Nephron (organoid): ENCODE data around the gene MLNR.
A peak's percentile ranks its signal among the peaks of the same experiment; 100 is the strongest.

Source experiments
- H3K27ac Mint-ChIP-seq, 3 experiments: 2 replicates each; pipeline ENCODE4 v1.8.0; 2020; ENCODE audit warnings: mixed read lengths in 3 of 3, mild to moderate bottlenecking in 2 of 3, moderate library complexity in 1 of 3
- H3K27me3 Mint-ChIP-seq: 2 replicates; pipeline ENCODE4 v1.8.0; 2021; ENCODE audit warnings: low read depth, mild to moderate bottlenecking, moderate library complexity, mixed read lengths
- H3K36me3 Mint-ChIP-seq: 2 replicates; pipeline ENCODE4 v1.8.0; 2020; ENCODE audit warnings: low read depth, mixed read lengths
- H3K4me1 Mint-ChIP-seq: 2 replicates; pipeline ENCODE4 v1.8.0; 2020; ENCODE audit warnings: mixed read lengths
- H3K4me3 Mint-ChIP-seq, 3 experiments: 2 replicates each; pipeline ENCODE4 v1.8.0; 2020; ENCODE audit warnings: mild to moderate bottlenecking in 3 of 3, mixed read lengths in 3 of 3, moderate library complexity in 2 of 3
- H3K9me3 Mint-ChIP-seq: 2 replicates; pipeline ENCODE4 v1.8.0; 2020; ENCODE audit warnings: mixed read lengths
- TF ChIP-seq, protein P1 (sequence below), 3 experiments: fragments of 200-600 bp; sonication (generic); IDR thresholded peaks; one replicate each; pipeline ENCODE4 v1.5.0; 2021; ENCODE audit warnings: antibody characterized with exemption in 3 of 3; ENCODE audit not compliant: unreplicated experiment in 3 of 3

The MLNR gene

GRCh38 chr13:49219647-49220035, 497 bp upstream of the MLNR start:
- Mint-ChIP-seq H3K4me1 (peaks cover 19% of the 10 kb centered on the region), H3K27ac (no peak overlapping the region), H3K9me3 (peaks cover 4% of the 10 kb centered on the region), H3K4me3 (peak overlapping the region; percentile 68 to 71 (median 68)), H3K36me3 (no peaks in the 10 kb centered on the region), H3K27me3 (peaks cover 83% of the 10 kb centered on the region)
- TF ChIP-seq, protein P1, sequence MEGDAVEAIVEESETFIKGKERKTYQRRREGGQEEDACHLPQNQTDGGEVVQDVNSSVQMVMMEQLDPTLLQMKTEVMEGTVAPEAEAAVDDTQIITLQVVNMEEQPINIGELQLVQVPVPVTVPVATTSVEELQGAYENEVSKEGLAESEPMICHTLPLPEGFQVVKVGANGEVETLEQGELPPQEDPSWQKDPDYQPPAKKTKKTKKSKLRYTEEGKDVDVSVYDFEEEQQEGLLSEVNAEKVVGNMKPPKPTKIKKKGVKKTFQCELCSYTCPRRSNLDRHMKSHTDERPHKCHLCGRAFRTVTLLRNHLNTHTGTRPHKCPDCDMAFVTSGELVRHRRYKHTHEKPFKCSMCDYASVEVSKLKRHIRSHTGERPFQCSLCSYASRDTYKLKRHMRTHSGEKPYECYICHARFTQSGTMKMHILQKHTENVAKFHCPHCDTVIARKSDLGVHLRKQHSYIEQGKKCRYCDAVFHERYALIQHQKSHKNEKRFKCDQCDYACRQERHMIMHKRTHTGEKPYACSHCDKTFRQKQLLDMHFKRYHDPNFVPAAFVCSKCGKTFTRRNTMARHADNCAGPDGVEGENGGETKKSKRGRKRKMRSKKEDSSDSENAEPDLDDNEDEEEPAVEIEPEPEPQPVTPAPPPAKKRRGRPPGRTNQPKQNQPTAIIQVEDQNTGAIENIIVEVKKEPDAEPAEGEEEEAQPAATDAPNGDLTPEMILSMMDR (IDR thresholded peaks at IDR 0.05; ENCODE audit: unreplicated experiment in 3 of 3): no peak

DNA sequence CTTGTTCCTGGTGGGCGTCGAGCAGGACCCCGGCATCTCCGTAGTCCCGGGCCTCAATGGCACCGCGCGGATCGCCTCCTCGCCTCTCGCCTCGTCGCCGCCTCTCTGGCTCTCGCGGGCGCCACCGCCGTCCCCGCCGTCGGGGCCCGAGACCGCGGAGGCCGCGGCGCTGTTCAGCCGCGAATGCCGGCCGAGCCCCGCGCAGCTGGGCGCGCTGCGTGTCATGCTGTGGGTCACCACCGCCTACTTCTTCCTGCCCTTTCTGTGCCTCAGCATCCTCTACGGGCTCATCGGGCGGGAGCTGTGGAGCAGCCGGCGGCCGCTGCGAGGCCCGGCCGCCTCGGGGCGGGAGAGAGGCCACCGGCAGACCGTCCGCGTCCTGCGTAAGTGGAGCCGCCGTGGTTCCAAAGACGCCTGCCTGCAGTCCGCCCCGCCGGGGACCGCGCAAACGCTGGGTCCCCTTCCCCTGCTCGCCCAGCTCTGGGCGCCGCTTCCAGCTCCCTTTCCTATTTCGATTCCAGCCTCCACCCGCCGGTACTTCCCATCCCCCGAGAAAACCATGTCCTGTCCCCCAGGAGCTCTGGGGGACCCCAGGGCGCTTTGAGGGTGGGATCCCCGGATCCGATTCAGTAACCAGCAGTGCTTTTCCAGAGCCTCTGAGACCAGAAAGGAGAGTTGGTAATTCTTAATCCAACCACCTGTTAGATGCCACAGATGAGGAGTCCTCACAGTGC, 885 bp downstream of the MLNR start:
- TF ChIP-seq, protein P1 (IDR thresholded peaks at IDR 0.05; ENCODE audit: unreplicated experiment in 3 of 3): no peak
- Mint-ChIP-seq H3K4me1 (peaks cover 19% of the 10 kb centered on the region), H3K36me3 (no peaks in the 10 kb centered on the region), H3K27ac (no peak overlapping the region), H3K9me3 (peaks cover 4% of the 10 kb centered on the region), H3K27me3 (peaks cover 96% of the 10 kb centered on the region), H3K4me3 (peak overlapping the region; percentile 66 to 76 (median 70))

DNA sequence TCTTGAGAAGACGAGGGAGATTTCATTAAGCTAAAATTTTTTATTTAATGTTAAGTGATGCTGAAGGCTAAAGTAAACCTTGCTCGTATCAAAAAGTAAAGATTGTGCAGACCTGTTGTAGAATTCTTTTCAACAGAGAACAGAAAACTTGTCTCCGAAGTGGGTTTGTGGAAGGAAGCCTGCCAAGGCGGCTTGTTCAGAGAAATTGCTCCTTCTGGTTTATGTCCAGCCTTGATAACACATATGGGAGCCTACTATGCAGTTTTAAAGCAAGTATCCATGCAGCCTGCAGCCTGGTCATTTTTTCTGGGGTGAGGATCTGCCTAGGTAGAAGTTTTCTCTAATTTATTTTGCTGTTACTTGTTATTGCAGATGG, 1.4 kb downstream of the MLNR start:
- TF ChIP-seq, protein P1 (IDR thresholded peaks at IDR 0.05; ENCODE audit: unreplicated experiment in 3 of 3): no peak
- H3K4me1 Mint-ChIP-seq: peaks cover 19% of the 10 kb centered on the region
- H3K4me3 Mint-ChIP-seq: peak overlapping the region; percentile 26 to 76 (median 64)
- no peaks in the 10 kb centered on the region for H3K36me3 Mint-ChIP-seq
- H3K27ac Mint-ChIP-seq: no peak overlapping the region
- H3K9me3 Mint-ChIP-seq: peaks cover 4% of the 10 kb centered on the region
- H3K27me3 Mint-ChIP-seq: peaks cover 93% of the 10 kb centered on the region

- TF ChIP-seq, protein P1 (IDR thresholded peaks at IDR 0.05; ENCODE audit: unreplicated experiment in 3 of 3): no peak
- Mint-ChIP-seq H3K4me1 (no peaks in the 10 kb centered on the region), H3K9me3 (no peaks in the 10 kb centered on the region)
Observed at GRCh38 chr13:49225223-49226042, 5.3 kb downstream of the MLNR start.

DNA sequence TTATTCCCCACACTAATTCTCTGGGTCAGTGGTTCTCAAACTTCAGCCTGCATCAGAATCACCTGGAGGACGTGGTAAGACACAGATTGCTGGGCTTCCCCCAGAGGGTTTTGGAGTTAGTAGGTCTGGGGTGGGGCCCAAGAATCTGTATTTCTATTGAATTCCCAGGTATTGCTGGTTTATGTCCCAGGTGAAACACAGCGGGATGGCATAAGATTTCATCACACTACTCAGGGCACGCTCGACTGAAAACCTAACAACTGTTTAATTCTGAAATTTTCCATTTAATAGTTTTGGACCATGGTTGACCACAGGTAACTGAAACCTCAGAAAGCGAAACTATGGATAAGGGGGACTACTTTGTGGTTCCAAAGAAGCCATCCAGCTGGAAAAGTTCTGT, 6.5 kb downstream of the MLNR start:
- Mint-ChIP-seq H3K4me1 (no peaks in the 10 kb centered on the region), H3K27ac (no peak overlapping the region), H3K9me3 (no peaks in the 10 kb centered on the region), H3K4me3 (no peak overlapping the region), H3K27me3 (peaks cover 46% of the 10 kb centered on the region), H3K36me3 (no peaks in the 10 kb centered on the region)
- TF ChIP-seq, protein P1 (IDR thresholded peaks at IDR 0.05; ENCODE audit: unreplicated experiment in 3 of 3): no peak

More at GRCh38 chr13:49225223-49226042, 5.3 kb downstream of the MLNR start:
- no peaks in the 10 kb centered on the region for H3K36me3 Mint-ChIP-seq
- no peak overlapping the region for H3K27ac Mint-ChIP-seq
- H3K4me3 Mint-ChIP-seq: no peak overlapping the region
- peaks cover 57% of the 10 kb centered on the region for H3K27me3 Mint-ChIP-seq
